Testis (tissue), 2 donors: ENCODE results near the gene SCNN1G.

Experiments used
- CTCF ChIP-seq, 3 experiments: fragments of 450-650 bp in 2 of 3; fragments of 200-600 bp in 1 of 3; sonication (generic) in 1 of 3; IDR thresholded peaks; one replicate each; pipeline ENCODE4 v1.5.1; 2016 to 2019; ENCODE audit warnings: antibody characterized with exemption in 3 of 3, mild to moderate bottlenecking in 2 of 3, moderate library complexity in 1 of 3
- POLR2A ChIP-seq: fragments of 450-650 bp; IDR thresholded peaks from one replicate; pipeline ENCODE4 v1.6.1; 2017; ENCODE audit warnings: antibody characterized with exemption, mild to moderate bottlenecking, moderate library complexity

GRCh38 chr16:23202166-23202565 lies 19.6 kb downstream of the SCNN1G start:
- TF ChIP-seq CTCF (IDR thresholded peaks at IDR 0.05) (no peak), POLR2A (no peak)
